Liver (tissue), 3 donors: Measurements from ENCODE around the gene PER2.

Experiments
- EGR1 ChIP-seq, 2 donors: IDR thresholded peaks; 2 replicates each; pipeline ENCODE4 v1.6.1; 2016 to 2018; ENCODE audit warnings: antibody characterized with exemption in 2 of 2, low read depth in 2 of 2
- GABPA ChIP-seq, 2 donors: IDR thresholded peaks in 1 of 2; conservative IDR thresholded peaks in 1 of 2; 2 replicates each; pipeline ENCODE4 v1.6.1; 2016; ENCODE audit warnings: antibody characterized with exemption in 2 of 2, mild to moderate bottlenecking in 1 of 2, moderate library complexity in 1 of 2
- HNF4G ChIP-seq: IDR thresholded peaks from 2 replicates; pipeline ENCODE4 v1.6.1; 2016; ENCODE audit warnings: antibody characterized with exemption
- JUND ChIP-seq, 2 donors: IDR thresholded peaks; 2 replicates each; pipeline ENCODE4 v1.6.1; 2016; ENCODE audit warnings: antibody characterized with exemption in 2 of 2
- RAD21 ChIP-seq, 2 donors: IDR thresholded peaks; 2 replicates each; pipeline ENCODE4 v1.6.1; 2016; ENCODE audit warnings: antibody characterized with exemption in 2 of 2, mild to moderate bottlenecking in 2 of 2
- REST ChIP-seq: IDR thresholded peaks from 2 replicates; pipeline ENCODE4 v1.6.1; 2016; ENCODE audit warnings: antibody characterized with exemption, mild to moderate bottlenecking
- RXRA ChIP-seq, 2 donors: IDR thresholded peaks; 2 replicates each; pipeline ENCODE4 v1.6.1; 2017 to 2018; ENCODE audit warnings: antibody characterized with exemption in 2 of 2, mild to moderate bottlenecking in 1 of 2
- YY1 ChIP-seq: IDR thresholded peaks from 2 replicates; pipeline ENCODE4 v1.6.1; 2016; ENCODE audit warnings: antibody characterized with exemption, mild to moderate bottlenecking
- ZBTB33 ChIP-seq: IDR thresholded peaks from 2 replicates; pipeline ENCODE4 v1.6.1; 2016; ENCODE audit warnings: antibody characterized with exemption
- TF ChIP-seq, protein P1 (sequence below): fragments of 150-350 bp; IDR thresholded peaks from 2 replicates; pipeline ENCODE4 v1.5.1; 2017; ENCODE audit warnings: improper control_type of control experiment, low read depth, low read length; ENCODE audit not compliant: missing input control
- TF ChIP-seq, protein P2 (sequence below): IDR thresholded peaks from 2 replicates; pipeline ENCODE4 v1.6.1; 2016; ENCODE audit warnings: antibody characterized with exemption
- TF ChIP-seq, protein P3 (sequence below): IDR thresholded peaks from 2 replicates; pipeline ENCODE4 v1.6.1; 2016; ENCODE audit warnings: antibody characterized with exemption
- donor health status: healthy.
- donor health status: healthy.

- TF ChIP-seq, protein P1, sequence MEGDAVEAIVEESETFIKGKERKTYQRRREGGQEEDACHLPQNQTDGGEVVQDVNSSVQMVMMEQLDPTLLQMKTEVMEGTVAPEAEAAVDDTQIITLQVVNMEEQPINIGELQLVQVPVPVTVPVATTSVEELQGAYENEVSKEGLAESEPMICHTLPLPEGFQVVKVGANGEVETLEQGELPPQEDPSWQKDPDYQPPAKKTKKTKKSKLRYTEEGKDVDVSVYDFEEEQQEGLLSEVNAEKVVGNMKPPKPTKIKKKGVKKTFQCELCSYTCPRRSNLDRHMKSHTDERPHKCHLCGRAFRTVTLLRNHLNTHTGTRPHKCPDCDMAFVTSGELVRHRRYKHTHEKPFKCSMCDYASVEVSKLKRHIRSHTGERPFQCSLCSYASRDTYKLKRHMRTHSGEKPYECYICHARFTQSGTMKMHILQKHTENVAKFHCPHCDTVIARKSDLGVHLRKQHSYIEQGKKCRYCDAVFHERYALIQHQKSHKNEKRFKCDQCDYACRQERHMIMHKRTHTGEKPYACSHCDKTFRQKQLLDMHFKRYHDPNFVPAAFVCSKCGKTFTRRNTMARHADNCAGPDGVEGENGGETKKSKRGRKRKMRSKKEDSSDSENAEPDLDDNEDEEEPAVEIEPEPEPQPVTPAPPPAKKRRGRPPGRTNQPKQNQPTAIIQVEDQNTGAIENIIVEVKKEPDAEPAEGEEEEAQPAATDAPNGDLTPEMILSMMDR: no peak
- TF ChIP-seq ZBTB33: no peak
- TF ChIP-seq JUND (IDR thresholded peaks at IDR 0.05): no peak
- TF ChIP-seq, protein P2, sequence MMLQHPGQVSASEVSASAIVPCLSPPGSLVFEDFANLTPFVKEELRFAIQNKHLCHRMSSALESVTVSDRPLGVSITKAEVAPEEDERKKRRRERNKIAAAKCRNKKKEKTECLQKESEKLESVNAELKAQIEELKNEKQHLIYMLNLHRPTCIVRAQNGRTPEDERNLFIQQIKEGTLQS: no peak
- no peak for TF ChIP-seq GABPA (IDR thresholded peaks at IDR 0.05 in 1 of 2, conservative IDR thresholded peaks at IDR 0.05 in 1 of 2)
- TF ChIP-seq, protein P3, sequence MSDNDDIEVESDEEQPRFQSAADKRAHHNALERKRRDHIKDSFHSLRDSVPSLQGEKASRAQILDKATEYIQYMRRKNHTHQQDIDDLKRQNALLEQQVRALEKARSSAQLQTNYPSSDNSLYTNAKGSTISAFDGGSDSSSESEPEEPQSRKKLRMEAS: no peak
- TF ChIP-seq RAD21 (IDR thresholded peaks at IDR 0.05): no peak
- no peak for TF ChIP-seq HNF4G
- TF ChIP-seq REST: no peak
- TF ChIP-seq YY1: no peak
- no peak for TF ChIP-seq EGR1 (IDR thresholded peaks at IDR 0.05; ENCODE audit: low read depth in 2 of 2)
- TF ChIP-seq RXRA (IDR thresholded peaks at IDR 0.05): no peak
Measured at GRCh38 chr2:238325694-238326093, 37.3 kb upstream of the PER2 start.
